ENCODE measurements around the gene FSTL4. TPM values are rescaled to one million over a fixed set of nuclear protein-coding genes. Genes with fewer than 3 reads are reported as not detected.
"Not testable (repeated sequence)": the region's sequence is repeated elsewhere in the genome, so short reads cannot be mapped to it uniquely, and the experiment has no call there.

The FSTL4 gene
- total and polyA plus RNA-seq, 9 donors: 0.07 to 0.22 (median 0.15) TPM; not detected in 4

GRCh38 chr5:133397990-133398645 is 214.2 kb downstream of the FSTL4 start:
- Histone ChIP-seq H3K9me3 (no peaks in the 10 kb centered on the region), H3K4me3 (no peak overlapping the region), H3K27me3 (no peaks in the 10 kb centered on the region), H3K4me1 (ENCODE audit: insufficient read depth) (no peaks in the 10 kb centered on the region), H3K36me3 (no peaks in the 10 kb centered on the region), H3K27ac (no peak overlapping the region)
- 90 to 91% (median 91%) methylated on average over 9 of the region's 9 CpGs for WGBS, 3 donors
- no peak for DNase-seq
- intact Hi-C loops (cut with DNase I): no loop called here
- TF ChIP-seq EP300 (IDR thresholded peaks at IDR 0.05): no peak
- TF ChIP-seq CTCF (IDR thresholded peaks at IDR 0.05): no peak
- no peak for TF ChIP-seq POLR2A (IDR thresholded peaks at IDR 0.05)

GRCh38 chr5:133397348-133397747 is 215.0 kb downstream of the FSTL4 start:
- intact Hi-C loops (cut with DNase I): no loop called here
- no peak for DNase-seq
- no peak overlapping the region for H3K27ac ChIP-seq
- WGBS, 3 donors: 26 to 48% (median 42%) methylated on average over 2 of the region's 2 CpGs
- no peaks in the 10 kb centered on the region for H3K4me1 ChIP-seq (ENCODE audit: insufficient read depth)
- no peaks in the 10 kb centered on the region for H3K9me3 ChIP-seq
- H3K36me3 ChIP-seq: no peaks in the 10 kb centered on the region
- no peaks in the 10 kb centered on the region for H3K27me3 ChIP-seq
- H3K4me3 ChIP-seq: no peak overlapping the region
- TF ChIP-seq POLR2A (IDR thresholded peaks at IDR 0.05): no peak
- no peak for TF ChIP-seq EP300 (IDR thresholded peaks at IDR 0.05)
- TF ChIP-seq CTCF (IDR thresholded peaks at IDR 0.05): no peak

- no peaks in the 10 kb centered on the region for H3K27me3 ChIP-seq
- H3K9me3 ChIP-seq: no peaks in the 10 kb centered on the region
- TF ChIP-seq CTCF (IDR thresholded peaks at IDR 0.05) (no peak), POLR2A (IDR thresholded peaks at IDR 0.05) (no peak), EP300 (IDR thresholded peaks at IDR 0.05) (no peak)
- no peaks in the 10 kb centered on the region for H3K36me3 ChIP-seq
- no peaks in the 10 kb centered on the region for H3K4me1 ChIP-seq (ENCODE audit: insufficient read depth)
- H3K4me3 ChIP-seq: no peak overlapping the region
- WGBS, 3 donors: 4 to 13% (median 7%) methylated on average over 7 of the region's 7 CpGs
- H3K27ac ChIP-seq: no peak overlapping the region
- DNase-seq: no peak
- intact Hi-C loops (cut with DNase I): no loop called here
These were observed 215.5 kb downstream of the FSTL4 start for GRCh38 chr5:133396814-133397213.

- Histone ChIP-seq H3K36me3 (no peaks in the 10 kb centered on the region), H3K9me3 (no peaks in the 10 kb centered on the region), H3K27me3 (no peaks in the 10 kb centered on the region), H3K4me1 (ENCODE audit: insufficient read depth) (no peaks in the 10 kb centered on the region), H3K4me3 (no peak overlapping the region), H3K27ac (no peak overlapping the region)
- TF ChIP-seq POLR2A (IDR thresholded peaks at IDR 0.05) (no peak), EP300 (IDR thresholded peaks at IDR 0.05) (no peak), CTCF (IDR thresholded peaks at IDR 0.05) (no peak)
- WGBS, 3 donors: 57 to 72% (median 67%) methylated on average over 6 of the region's 6 CpGs
- DNase-seq: no peak
- intact Hi-C loops (cut with DNase I): no loop called here
These were observed 216.1 kb downstream of the FSTL4 start for GRCh38 chr5:133396187-133396741.

GRCh38 chr5:133395207-133395606 is 217.1 kb downstream of the FSTL4 start:
- H3K27ac ChIP-seq; H3K36me3 ChIP-seq; H3K9me3 ChIP-seq; DNase-seq; H3K4me1 ChIP-seq (ENCODE audit: insufficient read depth); H3K27me3 ChIP-seq; intact Hi-C loops (cut with DNase I); H3K4me3 ChIP-seq: not testable (repeated sequence)
- 94 to 99% (median 96%) methylated on average over 21 of the region's 21 CpGs for WGBS, 3 donors

GRCh38 chr5:133394477-133394817 is 217.9 kb downstream of the FSTL4 start:
- H3K4me3 ChIP-seq; H3K27me3 ChIP-seq; intact Hi-C loops (cut with DNase I); H3K36me3 ChIP-seq; H3K27ac ChIP-seq; H3K4me1 ChIP-seq (ENCODE audit: insufficient read depth); H3K9me3 ChIP-seq; DNase-seq: not testable (repeated sequence)
- 86 to 94% (median 93%) methylated on average over 14 to 22 of the region's 22 CpGs for WGBS, 3 donors

All from ovary (tissue), 9 donors.